Neural progenitor cell (in vitro differentiated cells): Measurements from ENCODE around the gene ATL3.

ENCODE experiments used
- CTCF ChIP-seq: fragments of 200-600 bp; sonication (generic); IDR thresholded peaks from 2 replicates; pipeline ENCODE4 v1.5.1; 2017; ENCODE audit warnings: antibody characterized with exemption, mild to moderate bottlenecking
- EZH2 ChIP-seq: fragments of 200-600 bp; sonication (generic); IDR thresholded peaks from 2 replicates; pipeline ENCODE4 v1.6.1; 2017; ENCODE audit warnings: antibody characterized with exemption, mild to moderate bottlenecking, moderate library complexity
- EZH2phosphoT487 ChIP-seq: fragments of 200-600 bp; sonication (generic); IDR thresholded peaks from 2 replicates; pipeline ENCODE4 v1.6.1; 2017; ENCODE audit warnings: antibody characterized with exemption

- TF ChIP-seq CTCF (peak; percentile 56), EZH2phosphoT487 (no peak), EZH2 (no peak)
Observed at GRCh38 chr11:63639199-63639832, 31.9 kb downstream of the ATL3 start.
